ENCODE measurements around the gene INTS1.
"Not testable (repeated sequence)": the region's sequence is repeated elsewhere in the genome, so short reads cannot be mapped to it uniquely, and the experiment has no call there.

Gene INTS1

DNA sequence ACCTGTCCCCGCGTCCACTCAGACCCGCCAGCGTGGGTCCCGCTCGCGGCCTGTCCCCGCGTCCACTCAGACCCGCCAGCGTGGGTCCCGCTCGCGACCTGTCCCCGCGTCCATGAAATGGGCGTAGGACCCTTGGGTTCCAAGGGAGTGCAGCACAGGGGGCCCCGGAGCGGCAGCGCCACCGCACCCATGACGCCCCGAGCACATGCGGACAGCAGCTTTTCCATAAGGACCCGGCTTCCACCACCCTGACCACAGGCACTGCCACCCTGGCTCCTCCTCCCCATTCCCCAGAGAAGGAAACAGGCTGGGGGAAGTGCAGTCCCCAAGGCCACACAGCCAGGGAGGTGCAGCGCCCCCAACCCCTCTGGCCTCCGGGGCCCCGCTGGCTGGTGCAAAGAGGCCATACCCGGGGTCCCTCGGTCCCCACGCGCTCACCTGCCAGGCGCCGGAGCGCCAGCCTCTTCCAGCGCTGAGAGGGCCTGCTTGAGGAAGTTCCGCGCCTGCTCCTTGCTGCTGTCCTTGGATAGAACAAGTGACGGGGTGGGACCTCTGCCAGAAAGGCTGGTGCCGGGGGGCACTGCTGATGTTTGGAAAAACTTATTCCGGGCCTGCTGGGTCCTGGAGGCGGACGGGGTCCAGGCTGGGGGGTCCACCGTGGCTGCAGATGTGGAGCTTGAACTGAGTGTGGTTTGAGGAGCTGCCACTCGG is 59.8 kb downstream of the INTS1 start:
- DNase-seq: no peak

DNA sequence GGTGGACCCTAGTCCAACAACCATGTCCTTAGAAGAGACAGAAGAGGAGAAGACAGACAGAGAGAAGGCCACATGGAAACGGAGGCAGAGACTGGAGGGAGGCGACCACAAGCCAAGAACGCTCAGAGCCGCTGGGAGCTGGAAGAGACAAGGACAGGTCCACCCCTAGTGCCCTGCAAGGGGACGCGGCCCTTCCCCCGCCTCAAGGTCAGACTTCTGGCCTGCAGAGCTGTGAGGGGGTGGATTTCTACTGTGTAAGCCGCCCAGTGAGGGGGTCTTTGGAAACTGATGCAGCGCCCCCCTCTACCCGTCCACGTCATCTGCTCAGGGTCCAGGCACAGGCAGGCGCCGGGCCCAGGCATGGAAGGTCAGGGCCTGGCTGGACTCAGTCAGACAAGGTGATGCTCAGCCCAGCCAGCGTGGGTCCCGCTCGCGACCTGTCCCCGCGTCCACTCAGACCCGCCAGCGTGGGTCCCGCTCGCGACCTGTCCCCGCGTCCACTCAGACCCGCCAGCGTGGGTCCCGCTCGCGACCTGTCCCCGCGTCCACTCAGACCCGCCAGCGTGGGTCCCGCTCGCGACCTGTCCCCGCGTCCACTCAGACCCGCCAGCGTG is 60.5 kb downstream of the INTS1 start:
- DNase-seq: not testable (repeated sequence)

DNA sequence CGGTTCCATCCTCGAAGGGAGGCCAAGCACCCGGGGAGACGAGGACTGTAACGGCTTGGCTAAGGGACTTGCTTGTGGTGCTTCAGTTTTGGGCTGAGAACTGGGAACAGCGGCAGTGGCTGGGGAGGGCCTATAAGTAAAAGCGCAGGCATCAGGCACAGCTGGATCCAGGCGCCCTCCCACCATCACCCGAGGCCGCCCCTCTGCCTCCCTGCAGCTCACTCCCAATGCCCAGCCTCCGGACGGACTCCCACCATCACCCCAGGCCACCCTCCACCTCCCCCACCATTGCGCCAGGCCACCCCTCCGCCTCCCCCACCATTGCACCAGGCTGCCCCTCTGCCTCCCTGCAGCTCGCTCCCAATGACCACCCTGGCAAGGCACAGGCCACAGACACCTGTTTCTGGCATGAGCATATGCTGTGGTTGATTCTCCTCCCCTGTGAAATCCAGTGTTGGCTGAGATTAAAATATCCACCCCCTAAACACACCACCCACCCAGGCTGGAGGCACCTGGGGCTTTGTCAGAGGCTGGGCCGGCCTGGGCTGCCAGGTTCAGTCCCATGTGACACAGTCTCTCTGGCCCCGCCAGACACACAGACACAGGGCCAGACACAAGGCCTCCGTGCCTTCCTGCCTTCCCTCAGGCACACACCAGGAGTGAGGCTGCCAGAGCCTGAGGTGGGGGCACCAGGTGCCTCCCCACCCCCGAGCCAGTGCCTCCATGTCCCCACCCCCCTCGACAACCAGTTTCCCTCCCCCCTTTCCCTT is 61.6 kb downstream of the INTS1 start:
- DNase-seq: no peak

DNA sequence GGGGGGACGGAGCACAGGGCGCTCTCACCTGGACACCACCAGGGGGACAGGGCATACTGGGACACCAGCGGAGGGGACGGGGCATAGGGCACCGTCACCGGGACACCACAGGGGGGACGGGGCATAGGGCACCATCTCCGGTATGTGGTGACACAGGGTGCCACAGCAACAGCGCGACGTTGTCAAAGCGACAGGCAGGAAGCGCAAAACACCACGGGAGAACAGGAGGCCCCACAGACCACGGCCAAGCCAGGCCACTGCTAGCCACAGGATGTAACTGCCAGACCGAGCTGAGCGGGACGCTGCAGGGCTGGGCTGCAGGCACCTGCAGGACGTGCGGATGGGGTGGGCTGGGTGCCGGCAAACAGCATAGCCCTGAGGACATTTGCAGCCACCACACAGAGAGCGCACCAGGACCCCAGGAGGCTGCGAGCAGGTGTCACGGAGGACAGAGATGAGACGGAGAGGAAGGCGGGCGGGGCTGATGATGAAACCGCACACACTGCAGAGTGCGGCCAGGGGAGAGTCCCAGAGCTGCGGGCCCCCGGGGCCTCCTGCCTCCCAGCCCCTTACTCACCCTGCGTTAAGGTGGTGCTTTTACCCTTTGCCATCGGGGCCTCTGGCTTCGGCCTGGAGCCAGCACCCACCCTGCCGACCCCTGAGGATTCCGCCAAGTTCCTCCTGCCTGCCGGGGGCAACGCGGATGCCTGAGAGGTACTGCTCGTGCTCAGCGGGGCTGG is 62.4 kb downstream of the INTS1 start:
- DNase-seq: no peak

DNA sequence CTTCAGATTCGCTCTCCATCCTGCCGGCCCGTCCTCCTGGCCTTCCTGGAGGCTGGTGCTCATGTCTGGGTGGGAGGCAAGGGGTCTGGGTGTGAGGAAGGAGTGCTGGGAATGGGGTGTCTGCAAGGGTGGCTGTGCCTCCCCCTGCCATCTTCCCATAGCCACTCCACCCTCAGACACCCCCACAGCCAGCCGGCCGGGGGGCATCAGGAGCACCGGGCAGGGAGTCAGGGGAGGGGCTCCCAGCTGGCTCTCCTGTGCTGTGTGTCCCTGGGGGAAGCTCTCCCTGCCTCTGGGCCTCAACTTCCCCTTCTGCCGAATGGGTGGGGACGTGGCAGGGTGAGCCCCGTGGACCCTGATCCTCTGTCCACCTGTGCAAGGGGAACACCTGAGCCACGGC is 63.6 kb downstream of the INTS1 start:
- no peak for DNase-seq

DNA sequence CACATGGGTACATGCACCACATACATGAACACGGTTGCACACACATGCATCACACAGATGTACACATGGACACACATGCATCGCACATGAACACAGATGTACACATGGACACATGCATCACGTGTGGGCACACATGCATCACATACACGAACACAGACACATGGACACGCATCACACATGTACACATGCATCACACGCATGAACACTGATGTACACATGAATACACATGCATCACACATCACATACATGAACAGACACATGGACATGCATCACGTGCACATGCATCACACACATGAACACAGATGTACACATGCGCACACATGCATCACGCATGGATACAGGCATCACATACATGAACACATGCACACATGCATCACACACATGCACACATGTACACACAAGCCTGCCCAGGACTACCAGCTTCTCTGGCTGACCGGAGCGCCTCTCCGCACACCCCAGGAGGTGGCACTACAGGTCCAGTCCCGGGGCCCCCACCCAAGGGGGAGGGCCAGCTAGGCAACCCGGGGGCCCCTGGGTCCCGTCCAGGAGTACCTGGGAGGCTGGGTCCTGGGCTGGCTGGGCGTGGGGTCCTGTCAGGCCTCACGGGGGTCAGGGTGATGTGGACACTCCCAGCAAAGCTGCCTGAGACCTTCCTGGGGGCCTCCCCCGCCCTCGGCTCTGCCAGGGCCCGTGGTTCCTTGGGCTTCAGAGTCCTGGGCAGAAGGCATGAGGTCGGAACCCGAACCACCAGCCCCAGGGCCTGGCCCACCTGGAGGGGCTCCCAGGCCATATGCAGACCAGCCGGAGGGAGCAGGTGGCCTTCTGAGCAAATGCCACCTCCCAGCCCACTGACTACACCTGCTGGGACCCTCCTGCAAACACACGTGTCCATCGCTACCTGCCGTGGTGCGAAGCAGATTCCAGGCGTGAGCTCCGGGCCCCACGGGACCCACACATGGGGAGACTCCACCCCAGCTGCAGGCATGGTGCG is 64.5 kb downstream of the INTS1 start:
- no peak for DNase-seq

DNA sequence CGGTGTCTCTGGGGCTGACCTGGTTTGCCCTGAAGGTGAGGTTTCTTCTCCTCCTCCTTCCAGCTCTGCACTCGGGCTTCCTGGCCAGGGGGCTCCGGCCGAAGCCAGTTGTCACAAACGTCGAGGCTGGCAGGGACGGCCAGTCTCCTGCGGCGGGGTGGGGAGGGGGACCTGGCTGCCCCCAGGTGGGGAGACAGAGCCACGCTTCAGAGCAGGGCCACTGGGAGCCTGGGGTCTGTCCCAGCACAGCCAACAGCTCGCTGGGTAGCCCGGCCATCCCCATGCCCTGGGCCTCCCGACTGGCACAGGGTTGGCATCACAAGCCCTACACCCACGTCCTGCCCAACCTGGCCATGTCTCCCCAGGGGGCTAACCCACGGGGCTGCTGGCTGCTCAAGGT is 65.4 kb downstream of the INTS1 start:
- no peak for DNase-seq

DNA sequence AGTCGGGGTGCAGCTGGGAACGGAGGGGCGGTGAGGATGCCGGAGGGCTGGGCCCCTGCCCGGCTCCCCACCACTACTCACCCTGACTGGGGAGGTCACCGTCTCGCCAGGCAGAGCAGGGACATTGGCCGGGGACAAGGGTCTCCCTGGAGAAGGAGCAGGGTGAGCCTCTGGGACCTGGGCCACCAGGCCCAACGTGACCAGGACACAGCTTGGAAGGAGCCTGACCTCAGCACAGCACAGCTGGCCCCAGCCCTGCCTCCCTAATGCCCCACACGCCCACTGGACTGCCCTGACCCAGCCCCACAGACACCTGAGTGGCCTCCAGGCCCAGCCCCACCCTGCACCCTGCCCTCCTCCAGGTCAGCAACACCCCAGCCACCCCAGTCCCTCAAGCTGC is 66.0 kb downstream of the INTS1 start:
- no peak for DNase-seq

DNA sequence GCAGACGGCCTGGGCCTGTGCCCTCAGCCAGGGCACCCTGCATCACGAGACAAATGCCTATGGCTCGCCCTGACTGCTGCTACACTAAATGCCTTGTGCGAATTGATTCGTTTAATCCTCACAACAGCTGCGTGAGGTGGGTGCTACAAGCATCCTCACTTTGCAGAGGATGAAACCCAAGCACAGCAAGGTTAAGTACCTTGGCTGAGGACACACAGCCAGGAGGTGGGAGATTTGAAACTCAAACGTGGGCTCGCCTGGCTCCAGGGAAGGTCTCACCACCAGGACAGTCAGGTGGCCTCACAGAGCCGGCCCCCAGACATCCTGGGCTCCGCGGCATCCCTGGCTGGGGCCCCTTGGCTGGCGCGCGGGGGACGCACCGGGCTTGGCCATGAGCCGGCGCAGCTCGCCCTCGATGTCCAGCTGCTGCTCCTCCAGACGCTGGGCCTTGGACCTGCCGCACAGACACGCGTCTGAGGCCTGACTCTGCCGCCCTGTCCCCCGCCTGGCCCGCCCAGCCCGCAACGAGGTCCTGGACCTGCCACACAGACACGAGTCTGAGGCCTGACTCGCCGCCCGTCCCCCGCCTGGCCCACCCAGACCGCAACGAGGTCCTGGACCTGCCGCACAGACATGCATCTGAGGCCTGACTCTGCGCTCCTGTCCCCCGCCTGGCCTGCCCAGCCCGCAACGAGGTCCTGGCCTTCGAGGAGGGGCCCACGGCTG is 66.9 kb downstream of the INTS1 start:
- DNase-seq: no peak

DNA sequence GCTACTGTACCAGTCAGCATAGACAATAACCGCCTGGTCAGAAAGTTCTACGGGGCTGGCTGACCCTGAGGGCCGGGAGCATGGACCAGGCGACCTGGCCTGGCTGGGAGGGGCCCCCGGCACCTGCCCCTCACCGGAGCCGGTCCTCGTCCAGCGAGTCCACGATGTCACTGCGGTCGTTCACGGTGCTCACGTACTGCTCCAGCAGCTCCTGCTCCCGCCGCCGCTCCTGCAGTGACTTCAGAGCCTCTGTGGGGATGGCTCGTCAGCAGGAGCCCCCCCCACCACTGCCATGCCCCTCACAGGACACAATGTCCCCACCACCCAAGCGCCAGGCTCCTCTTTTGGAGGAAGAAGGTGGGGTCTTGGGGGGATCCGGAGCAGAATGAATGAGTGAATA is 67.6 kb downstream of the INTS1 start:
- DNase-seq: no peak

DNA sequence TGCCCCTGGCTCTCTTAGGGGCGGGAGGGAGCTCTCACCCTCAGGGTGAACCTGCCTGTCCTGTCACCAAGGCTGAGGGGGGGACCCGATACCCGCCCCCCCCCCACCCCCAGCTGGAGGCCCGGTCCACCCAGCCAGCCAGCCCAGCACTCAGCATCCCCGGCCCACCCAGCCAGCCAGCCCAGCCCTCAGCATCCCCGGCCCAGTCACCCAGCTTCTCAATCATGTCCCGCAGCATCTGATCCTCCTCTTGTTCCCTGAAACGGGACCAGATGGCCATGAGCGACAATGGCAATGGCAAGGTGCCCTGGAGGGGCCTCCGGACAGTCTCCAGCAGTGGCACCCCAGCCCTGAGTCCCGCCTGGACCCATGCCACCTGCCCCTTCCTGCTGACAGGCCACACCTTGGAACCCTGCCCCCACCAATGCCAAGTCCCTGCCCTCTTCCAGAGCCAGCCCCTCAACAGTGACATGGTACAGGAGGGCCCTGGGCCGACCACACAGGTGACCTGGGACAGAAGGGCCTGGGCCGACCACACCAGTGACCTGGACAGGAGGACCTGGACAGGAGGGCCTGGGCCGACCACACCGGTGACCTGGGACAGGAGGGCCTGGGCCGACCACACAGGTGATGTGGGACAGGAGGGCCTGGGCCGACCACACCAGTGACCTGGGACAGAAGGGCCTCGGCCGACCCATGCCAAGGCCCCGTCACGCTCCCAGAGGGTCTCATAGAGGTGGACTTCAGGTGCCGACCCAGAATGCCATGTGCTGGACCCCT is 69.1 kb downstream of the INTS1 start:
- DNase-seq: no peak

DNA sequence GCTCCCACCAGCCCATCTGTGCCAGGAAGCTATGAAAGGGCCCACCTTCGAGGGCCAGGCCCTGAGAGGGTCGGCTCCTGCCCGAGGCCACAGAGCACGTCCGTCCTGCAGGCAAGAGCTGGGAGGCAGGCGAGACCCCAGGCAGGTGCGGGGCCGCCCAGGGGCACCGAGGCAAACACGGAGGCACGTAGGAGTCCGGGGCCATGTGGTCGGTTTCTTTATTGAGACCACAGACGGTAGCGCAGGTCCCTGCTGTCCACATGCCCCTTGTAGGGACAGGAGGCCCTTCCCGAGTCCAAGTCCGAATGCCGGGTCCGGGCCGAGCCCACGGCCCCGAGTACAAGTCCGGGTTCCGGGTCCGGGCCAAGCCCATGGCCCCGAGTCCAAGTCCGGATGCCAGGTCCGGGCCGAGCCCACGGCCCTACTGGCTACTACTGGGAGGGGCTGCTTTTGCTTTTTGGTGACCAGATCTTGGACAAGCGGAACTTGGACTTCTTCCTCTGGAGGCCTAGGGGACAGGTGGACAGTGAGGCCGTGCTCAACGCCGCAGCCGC is 69.9 kb downstream of the INTS1 start:
- no peak for DNase-seq

DNA sequence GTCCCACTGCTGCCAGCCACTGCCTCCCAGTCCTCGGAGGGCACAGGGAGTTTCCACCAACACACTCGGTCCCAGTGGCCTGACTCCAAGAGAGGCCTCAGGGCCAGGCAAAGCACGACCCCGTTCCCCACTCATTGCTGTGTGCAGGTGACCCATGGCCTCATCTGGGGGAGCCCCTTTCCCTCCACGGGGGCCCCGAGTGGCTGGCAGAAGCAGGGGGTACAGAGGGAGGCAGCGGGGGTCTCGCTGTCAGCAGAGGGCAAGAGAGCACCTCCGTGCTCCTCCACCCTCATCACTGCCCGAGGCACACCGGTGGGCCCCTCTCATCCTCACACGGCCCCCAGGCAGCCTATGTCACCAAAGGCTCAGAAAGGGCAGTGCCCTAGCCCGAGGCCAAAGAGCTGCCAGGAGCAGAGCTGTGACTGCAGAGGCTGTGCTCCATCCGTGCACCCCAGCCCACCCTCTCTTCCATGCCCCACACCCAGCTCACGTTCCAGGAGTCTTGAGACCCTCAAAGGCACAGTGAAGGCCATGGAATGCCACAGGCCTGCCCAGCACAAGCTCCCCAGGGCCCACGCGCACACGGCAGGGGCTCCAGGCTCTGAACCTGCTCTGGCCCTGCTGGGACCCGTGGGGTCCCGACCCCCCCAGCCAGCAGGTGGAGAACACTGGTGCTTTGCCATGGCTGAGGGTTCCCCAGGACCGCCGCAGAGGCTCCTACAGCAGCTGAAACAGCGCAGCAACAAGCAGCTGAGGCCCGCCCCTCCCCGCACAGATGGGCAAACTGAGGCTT is 70.9 kb downstream of the INTS1 start:
- no peak for DNase-seq

DNA sequence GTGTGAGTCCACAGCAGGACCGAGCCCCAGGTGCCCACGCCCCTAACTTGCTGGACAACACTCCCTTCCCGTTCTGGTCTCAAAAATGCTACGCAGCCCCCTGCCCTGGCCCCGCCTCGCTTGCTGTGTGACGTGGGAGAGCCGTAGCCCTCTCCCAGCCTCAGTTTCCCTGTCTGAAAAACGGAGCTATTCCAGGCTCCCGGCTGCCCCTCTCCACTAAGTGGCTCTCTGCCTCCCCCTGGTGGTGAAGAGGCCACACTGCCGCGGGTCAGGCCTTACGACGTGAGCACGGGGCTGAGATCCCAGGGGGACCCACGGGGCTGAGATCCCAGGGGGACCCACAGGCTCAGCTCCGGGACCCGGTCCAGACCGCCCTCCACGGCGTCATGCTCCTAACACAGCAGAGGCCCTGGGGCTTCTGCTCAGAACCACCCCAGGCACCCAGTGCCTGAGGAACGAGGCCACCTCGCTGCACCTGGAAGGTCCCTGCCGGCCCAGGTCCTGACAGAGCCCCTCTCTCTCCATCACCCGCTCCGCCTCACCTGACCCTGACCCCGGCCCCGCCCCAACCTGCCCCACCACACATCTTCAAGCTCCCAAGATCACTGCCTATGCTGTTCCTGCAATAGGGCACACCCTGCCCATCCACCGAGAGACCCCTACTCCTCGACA is 71.6 kb downstream of the INTS1 start:
- DNase-seq: peak; percentile 44

DNA sequence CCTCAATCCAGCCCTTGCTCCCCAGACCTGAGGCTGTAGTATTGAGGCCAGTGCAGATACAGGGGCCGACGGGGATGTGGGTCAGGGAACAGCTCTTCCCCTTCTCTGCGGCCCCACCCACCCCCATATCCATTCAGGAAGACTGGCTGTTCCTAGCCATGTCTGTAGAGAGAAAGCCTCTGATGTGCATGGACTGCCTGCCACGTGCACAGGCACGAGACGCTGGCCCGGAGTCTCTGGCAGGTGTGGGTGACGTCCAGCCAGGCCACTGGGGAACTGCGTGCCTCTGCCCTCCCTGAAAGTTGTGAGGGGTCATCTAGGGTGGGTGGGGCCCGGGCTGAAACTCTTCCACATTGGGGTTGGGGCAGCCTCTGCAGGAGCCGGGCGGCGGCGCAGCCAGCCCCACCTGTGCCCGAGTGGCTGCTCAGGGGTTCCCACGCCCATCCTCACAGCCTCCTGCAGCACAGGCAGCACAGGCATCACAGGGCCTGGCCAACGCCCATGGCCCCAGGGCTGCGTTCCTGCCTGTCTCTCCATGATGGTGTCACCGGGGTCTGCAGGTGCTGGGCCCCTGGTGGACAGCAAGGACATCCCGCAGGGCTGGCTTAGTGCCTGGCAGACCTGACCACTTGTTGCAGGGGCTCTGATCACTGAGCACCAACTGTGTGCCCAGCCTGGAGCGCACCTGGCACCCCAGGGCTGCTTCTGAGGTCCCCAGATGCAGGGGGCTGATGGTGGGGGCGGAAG is 72.4 kb downstream of the INTS1 start:
- DNase-seq: peak; percentile 71

DNA sequence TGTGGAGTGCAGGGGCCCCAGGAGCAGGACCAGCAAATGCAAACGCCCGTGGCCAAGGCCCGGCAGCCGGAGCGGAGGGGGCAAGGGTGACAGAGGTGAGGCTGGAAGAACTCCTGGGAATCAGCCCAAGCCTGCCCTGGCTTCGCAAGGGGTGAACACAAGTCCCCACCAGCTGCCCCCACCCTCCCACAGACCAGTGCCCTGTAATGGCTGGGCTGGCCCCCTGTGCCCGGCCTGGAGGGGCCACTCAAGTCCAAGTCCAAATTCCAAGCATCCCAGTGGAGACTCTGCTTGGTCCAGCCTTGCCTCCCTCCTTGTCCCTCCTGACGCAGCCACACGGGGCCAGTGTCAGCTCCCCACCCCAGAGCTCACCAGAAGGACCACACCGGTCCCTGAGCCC is 73.0 kb downstream of the INTS1 start:
- no peak for DNase-seq

DNA sequence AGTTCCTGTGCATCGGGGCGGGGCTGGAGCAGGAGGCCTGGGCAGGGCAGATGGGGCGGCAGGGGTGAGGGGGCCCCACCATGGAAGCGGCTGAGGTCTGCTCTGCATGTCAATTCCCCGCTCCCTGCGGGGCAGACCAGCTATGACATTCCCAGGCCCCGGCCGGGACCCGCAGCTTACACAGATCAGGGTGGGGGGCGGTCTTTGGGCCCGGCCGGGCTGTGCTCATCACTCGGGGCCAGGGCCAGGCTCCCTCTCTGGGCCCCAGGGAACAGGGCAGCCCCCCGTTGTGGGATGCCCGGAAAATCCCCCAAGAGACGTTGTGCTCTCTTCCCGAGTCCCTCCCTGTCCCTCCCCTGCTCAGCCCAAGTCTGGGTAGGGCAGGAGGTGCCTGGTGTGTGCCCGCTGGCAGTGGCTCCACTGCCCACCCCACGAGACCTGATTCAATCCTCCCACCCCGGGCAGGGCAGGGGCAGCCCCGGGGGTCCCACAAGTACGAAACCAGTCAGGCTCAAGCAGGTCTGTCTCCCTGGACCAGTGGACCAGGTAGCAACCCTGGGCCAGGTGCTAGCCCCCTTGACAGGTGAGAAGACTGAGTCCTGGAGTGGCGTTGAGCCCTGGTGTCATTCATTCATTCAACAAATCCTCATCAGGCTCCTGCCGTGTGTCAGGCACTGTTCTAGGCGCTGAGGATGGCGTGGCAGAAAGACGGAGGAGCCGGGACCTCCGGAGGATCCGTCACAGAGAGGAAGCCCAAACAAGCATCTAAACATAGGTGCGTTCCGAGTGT is 73.9 kb downstream of the INTS1 start:
- no peak for DNase-seq
